ENCODE measurements around the gene DLG2. TPM values are rescaled to one million over a fixed set of nuclear protein-coding genes. Genes with fewer than 3 reads are reported as not detected.

Gene DLG2
- total RNA-seq, 1 experiment from 2014 or later = 2.7 TPM

GRCh38 chr11:85517272-85517671 lies 109.9 kb downstream of the DLG2 start:
- no peaks in the 10 kb centered on the region for H3K36me3 ChIP-seq (ENCODE audit: insufficient read depth, low read length)
- H3K9me2 ChIP-seq (replicated peaks; ENCODE audit: insufficient read depth, low read length) = no peaks in the 10 kb centered on the region
- no peak overlapping the region for H2AFZ ChIP-seq (ENCODE audit: low read length)
- H3K27me3 ChIP-seq (ENCODE audit: low read length) = no peaks in the 10 kb centered on the region; the same call in 1 of the 2 replicates
- H3K4me3 ChIP-seq (ENCODE audit: low read length) = no peak overlapping the region
- DNase-seq = no peak
- peaks cover 10% of the 10 kb centered on the region for H3K9me3 ChIP-seq (ENCODE audit: low read length)
- no peaks in the 10 kb centered on the region for H3K4me1 ChIP-seq (ENCODE audit: low read length)
- H3K9ac ChIP-seq (ENCODE audit: low read length) = no peak overlapping the region
- no peaks in the 10 kb centered on the region for H4K20me1 ChIP-seq (ENCODE audit: insufficient read depth, low read depth, low read length)
- H3K79me2 ChIP-seq (ENCODE audit: low read length) = no peaks in the 10 kb centered on the region
- no peak overlapping the region for H3K4me2 ChIP-seq (ENCODE audit: low read depth, low read length, poor library complexity, severe bottlenecking)
- H3K27ac ChIP-seq (ENCODE audit: low read length) = no peak overlapping the region

DNA sequence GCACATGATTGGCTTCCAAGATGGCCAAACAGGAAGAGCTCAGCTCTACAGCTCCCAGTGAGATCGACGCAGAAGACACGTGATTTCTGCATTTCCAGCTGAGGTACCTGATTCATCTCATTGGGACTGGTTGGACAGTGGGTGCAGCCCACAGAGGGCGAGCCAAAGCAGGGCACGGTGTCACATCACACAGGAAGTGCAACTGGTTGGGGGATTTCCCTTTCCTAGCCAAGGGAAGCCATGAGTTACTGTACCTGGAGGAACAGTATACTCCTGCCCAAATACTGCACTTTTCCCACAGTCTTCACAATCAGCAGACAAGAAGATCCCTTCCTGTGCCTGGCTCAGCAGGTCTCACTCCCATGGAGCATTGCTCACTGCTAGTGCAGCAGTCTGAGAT lies 131.2 kb downstream of the DLG2 start:
- Histone ChIP-seq H3K79me2 (ENCODE audit: low read length) (no peaks in the 10 kb centered on the region), H4K20me1 (ENCODE audit: insufficient read depth, low read depth, low read length) (no peaks in the 10 kb centered on the region), H3K36me3 (ENCODE audit: insufficient read depth, low read length) (no peaks in the 10 kb centered on the region), H3K9ac (ENCODE audit: low read length) (no peak overlapping the region), H3K4me1 (ENCODE audit: low read length) (no peaks in the 10 kb centered on the region), H2AFZ (ENCODE audit: low read length) (no peak overlapping the region), H3K4me2 (ENCODE audit: low read depth, low read length, poor library complexity, severe bottlenecking) (no peak overlapping the region), H3K9me2 (replicated peaks; ENCODE audit: insufficient read depth, low read length) (no peaks in the 10 kb centered on the region; the same call in 1 of the 2 replicates), H3K4me3 (ENCODE audit: low read length) (no peak overlapping the region), H3K9me3 (ENCODE audit: low read length) (no peaks in the 10 kb centered on the region), H3K27ac (ENCODE audit: low read length) (no peak overlapping the region), H3K27me3 (ENCODE audit: low read length) (no peaks in the 10 kb centered on the region)
- no peak for DNase-seq

DNA sequence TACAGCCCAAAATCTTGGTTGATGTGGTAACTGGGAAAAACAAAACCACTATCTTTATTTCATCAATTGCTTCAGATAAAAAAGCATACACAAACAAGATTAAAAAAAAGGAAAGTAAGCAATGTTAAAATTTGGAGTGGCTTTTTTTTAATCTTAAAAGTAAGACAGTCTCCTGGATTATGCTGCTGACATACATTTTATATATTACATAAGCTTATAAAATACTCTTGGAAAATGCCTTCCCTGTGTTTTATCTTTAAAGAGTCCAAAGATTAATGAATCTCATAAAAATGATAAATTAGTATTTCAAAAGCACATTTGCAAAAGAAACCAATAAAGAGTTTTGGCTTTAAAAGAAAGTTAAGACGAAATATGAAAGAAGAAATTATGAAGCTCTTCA lies 132.7 kb downstream of the DLG2 start:
- Histone ChIP-seq H3K4me2 (ENCODE audit: low read depth, low read length, poor library complexity, severe bottlenecking) (no peak overlapping the region), H2AFZ (ENCODE audit: low read length) (no peak overlapping the region), H3K36me3 (ENCODE audit: insufficient read depth, low read length) (no peaks in the 10 kb centered on the region), H3K79me2 (ENCODE audit: low read length) (no peaks in the 10 kb centered on the region), H3K9me2 (replicated peaks; ENCODE audit: insufficient read depth, low read length) (no peaks in the 10 kb centered on the region; the same call in 1 of the 2 replicates), H3K27ac (ENCODE audit: low read length) (no peak overlapping the region), H3K4me1 (ENCODE audit: low read length) (no peaks in the 10 kb centered on the region), H3K9ac (ENCODE audit: low read length) (no peak overlapping the region), H3K27me3 (ENCODE audit: low read length) (no peaks in the 10 kb centered on the region), H3K4me3 (ENCODE audit: low read length) (no peak overlapping the region), H4K20me1 (ENCODE audit: insufficient read depth, low read depth, low read length) (no peaks in the 10 kb centered on the region), H3K9me3 (ENCODE audit: low read length) (no peaks in the 10 kb centered on the region)
- no peak for DNase-seq

DNA sequence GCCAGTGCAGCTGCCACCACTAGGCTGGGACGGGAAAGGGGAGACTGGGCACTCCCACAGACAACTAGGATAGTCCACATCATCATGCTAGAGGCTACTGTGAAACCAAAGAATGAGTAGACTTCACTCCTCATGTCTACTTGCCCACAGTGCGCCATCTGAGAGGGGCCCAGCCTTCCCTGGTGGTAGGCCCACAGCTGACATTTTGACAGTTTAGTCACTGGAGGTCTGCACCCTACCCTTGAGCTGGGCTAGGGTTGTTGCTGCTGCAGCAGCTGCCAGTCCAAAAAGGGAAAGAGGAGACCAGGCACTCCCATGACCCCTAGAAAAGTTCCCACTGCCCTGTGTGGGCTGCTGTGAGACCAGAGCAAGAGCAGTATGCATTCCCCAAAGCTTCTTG lies 141.2 kb downstream of the DLG2 start:
- H3K4me1 ChIP-seq (ENCODE audit: low read length) = no peaks in the 10 kb centered on the region
- no peak for DNase-seq
- H3K79me2 ChIP-seq (ENCODE audit: low read length) = no peaks in the 10 kb centered on the region
- no peaks in the 10 kb centered on the region; the same call in 1 of the 2 replicates for H3K9me3 ChIP-seq (ENCODE audit: low read length)
- H4K20me1 ChIP-seq (ENCODE audit: insufficient read depth, low read depth, low read length) = no peaks in the 10 kb centered on the region
- no peaks in the 10 kb centered on the region for H3K27me3 ChIP-seq (ENCODE audit: low read length)
- no peak overlapping the region for H3K4me2 ChIP-seq (ENCODE audit: low read depth, low read length, poor library complexity, severe bottlenecking)
- no peak overlapping the region for H3K9ac ChIP-seq (ENCODE audit: low read length)
- H3K36me3 ChIP-seq (ENCODE audit: insufficient read depth, low read length) = no peaks in the 10 kb centered on the region
- no peak overlapping the region for H3K27ac ChIP-seq (ENCODE audit: low read length)
- H3K9me2 ChIP-seq (replicated peaks; ENCODE audit: insufficient read depth, low read length) = 0 out of 2 replicates have a peak, but pooled peaks cover 5% of the 10 kb centered on the region
- no peak overlapping the region for H2AFZ ChIP-seq (ENCODE audit: low read length)
- H3K4me3 ChIP-seq (ENCODE audit: low read length) = no peak overlapping the region

- DNase-seq = no peak
Measured at GRCh38 chr11:85483861-85484260, 143.3 kb downstream of the DLG2 start.

GRCh38 chr11:85481862-85482261 lies 145.3 kb downstream of the DLG2 start:
- no peaks in the 10 kb centered on the region for H3K79me2 ChIP-seq (ENCODE audit: low read length)
- no peaks in the 10 kb centered on the region for H4K20me1 ChIP-seq (ENCODE audit: insufficient read depth, low read depth, low read length)
- no peak overlapping the region for H3K27ac ChIP-seq (ENCODE audit: low read length)
- H3K9ac ChIP-seq (ENCODE audit: low read length) = no peak overlapping the region
- no peaks in the 10 kb centered on the region for H3K36me3 ChIP-seq (ENCODE audit: insufficient read depth, low read length)
- DNase-seq = no peak
- no peaks in the 10 kb centered on the region for H3K4me1 ChIP-seq (ENCODE audit: low read length)
- H3K4me2 ChIP-seq (ENCODE audit: low read depth, low read length, poor library complexity, severe bottlenecking) = no peak overlapping the region
- 0 out of 2 replicates have a peak, but pooled peaks cover 4% of the 10 kb centered on the region for H3K9me2 ChIP-seq (replicated peaks; ENCODE audit: insufficient read depth, low read length)
- no peak overlapping the region for H2AFZ ChIP-seq (ENCODE audit: low read length)
- H3K27me3 ChIP-seq (ENCODE audit: low read length) = no peaks in the 10 kb centered on the region
- H3K9me3 ChIP-seq (ENCODE audit: low read length) = no peaks in the 10 kb centered on the region; the same call in 1 of the 2 replicates
- no peak overlapping the region for H3K4me3 ChIP-seq (ENCODE audit: low read length)

More at GRCh38 chr11:85483861-85484260, 143.3 kb downstream of the DLG2 start:
- no peak overlapping the region for H3K9ac ChIP-seq (ENCODE audit: low read length)
- H3K36me3 ChIP-seq (ENCODE audit: insufficient read depth, low read length) = no peaks in the 10 kb centered on the region
- no peak overlapping the region for H3K4me3 ChIP-seq (ENCODE audit: low read length)
- H3K27ac ChIP-seq (ENCODE audit: low read length) = no peak overlapping the region
- no peaks in the 10 kb centered on the region for H3K4me1 ChIP-seq (ENCODE audit: low read length)
- H2AFZ ChIP-seq (ENCODE audit: low read length) = no peak overlapping the region
- H3K9me3 ChIP-seq (ENCODE audit: low read length) = no peaks in the 10 kb centered on the region; the same call in 1 of the 2 replicates
- no peaks in the 10 kb centered on the region for H3K27me3 ChIP-seq (ENCODE audit: low read length)
- H3K79me2 ChIP-seq (ENCODE audit: low read length) = no peaks in the 10 kb centered on the region
- no peak overlapping the region for H3K4me2 ChIP-seq (ENCODE audit: low read depth, low read length, poor library complexity, severe bottlenecking)
- 0 out of 2 replicates have a peak, but pooled peaks cover 5% of the 10 kb centered on the region for H3K9me2 ChIP-seq (replicated peaks; ENCODE audit: insufficient read depth, low read length)
- H4K20me1 ChIP-seq (ENCODE audit: insufficient read depth, low read depth, low read length) = no peaks in the 10 kb centered on the region

GRCh38 chr11:85475660-85476517 lies 151.3 kb downstream of the DLG2 start:
- H3K4me3 ChIP-seq (ENCODE audit: low read length) = no peak overlapping the region
- H2AFZ ChIP-seq (ENCODE audit: low read length) = no peak overlapping the region
- no peaks in the 10 kb centered on the region for H3K4me1 ChIP-seq (ENCODE audit: low read length)
- H3K9me3 ChIP-seq (ENCODE audit: low read length) = no peaks in the 10 kb centered on the region
- H3K27me3 ChIP-seq (ENCODE audit: low read length) = no peaks in the 10 kb centered on the region
- H3K9me2 ChIP-seq (replicated peaks; ENCODE audit: insufficient read depth, low read length) = no peaks in the 10 kb centered on the region
- H3K4me2 ChIP-seq (ENCODE audit: low read depth, low read length, poor library complexity, severe bottlenecking) = no peak overlapping the region
- H3K27ac ChIP-seq (ENCODE audit: low read length) = no peak overlapping the region
- H3K9ac ChIP-seq (ENCODE audit: low read length) = no peak overlapping the region
- no peaks in the 10 kb centered on the region for H4K20me1 ChIP-seq (ENCODE audit: insufficient read depth, low read depth, low read length)
- DNase-seq = no peak
- H3K36me3 ChIP-seq (ENCODE audit: insufficient read depth, low read length) = no peaks in the 10 kb centered on the region
- no peaks in the 10 kb centered on the region for H3K79me2 ChIP-seq (ENCODE audit: low read length)

DNA sequence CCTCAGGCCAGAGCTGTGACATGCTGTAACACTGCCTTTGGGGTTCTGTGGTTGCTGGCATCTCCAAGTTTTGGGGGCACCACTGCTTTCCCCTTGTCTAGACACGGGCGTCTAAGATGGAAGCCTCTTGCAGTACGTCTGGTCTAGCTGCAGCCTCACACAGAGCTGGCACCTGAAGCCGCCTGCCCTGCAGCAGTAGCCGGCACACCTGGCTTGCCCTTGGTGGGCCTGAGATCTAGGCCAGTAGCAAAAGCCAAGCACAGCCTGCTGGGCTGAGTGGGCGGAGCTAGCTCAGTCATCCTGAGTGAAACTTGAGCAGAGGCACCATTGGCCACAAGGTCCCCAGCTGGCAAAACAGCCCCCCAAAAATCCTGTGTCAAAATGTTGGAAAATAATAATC lies 154.2 kb downstream of the DLG2 start:
- Histone ChIP-seq H3K36me3 (ENCODE audit: insufficient read depth, low read length) (no peaks in the 10 kb centered on the region), H3K9me3 (ENCODE audit: low read length) (no peaks in the 10 kb centered on the region), H3K27ac (ENCODE audit: low read length) (no peak overlapping the region), H2AFZ (ENCODE audit: low read length) (no peak overlapping the region), H4K20me1 (ENCODE audit: insufficient read depth, low read depth, low read length) (no peaks in the 10 kb centered on the region), H3K9me2 (replicated peaks; ENCODE audit: insufficient read depth, low read length) (no peaks in the 10 kb centered on the region), H3K4me2 (ENCODE audit: low read depth, low read length, poor library complexity, severe bottlenecking) (no peak overlapping the region), H3K4me3 (ENCODE audit: low read length) (no peak overlapping the region), H3K79me2 (ENCODE audit: low read length) (no peaks in the 10 kb centered on the region), H3K27me3 (ENCODE audit: low read length) (no peaks in the 10 kb centered on the region; the same call in 1 of the 2 replicates), H3K9ac (ENCODE audit: low read length) (no peak overlapping the region), H3K4me1 (ENCODE audit: low read length) (no peaks in the 10 kb centered on the region)
- no peak for DNase-seq

Measured in Karpas-422 (cell line).